ENCODE results near the gene NRXN3.
A peak's percentile ranks its signal among the peaks of the same experiment; 100 is the strongest.

Gene NRXN3

GRCh38 chr14:78307671-78308070 lies 137.5 kb downstream of the NRXN3 start:
- peaks cover 4% of the 10 kb centered on the region for H3K4me1 ChIP-seq (ENCODE audit: insufficient read depth, low read length)
- no peaks in the 10 kb centered on the region for H3K27me3 ChIP-seq (ENCODE audit: insufficient read depth, low read length)
- no peaks in the 10 kb centered on the region for H3K9me3 ChIP-seq (ENCODE audit: insufficient read depth, low read depth, low read length)
- H3K4me3 ChIP-seq (ENCODE audit: low read length), result no peak overlapping the region
- H3K27ac ChIP-seq (ENCODE audit: low read length), result no peak overlapping the region
- H3K36me3 ChIP-seq (ENCODE audit: insufficient read depth, low read depth, low read length), result no peaks in the 10 kb centered on the region
- H3K9ac ChIP-seq (ENCODE audit: low read depth, low read length), result no peak overlapping the region

GRCh38 chr14:78308079-78308478 lies 137.9 kb downstream of the NRXN3 start:
- peaks cover under 1% of the 10 kb centered on the region; the same call in 1 of the 2 replicates for H3K4me1 ChIP-seq (ENCODE audit: insufficient read depth, low read length)
- no peak overlapping the region for H3K4me3 ChIP-seq (ENCODE audit: low read length)
- H3K9ac ChIP-seq (ENCODE audit: low read depth, low read length), result no peak overlapping the region
- no peaks in the 10 kb centered on the region for H3K27me3 ChIP-seq (ENCODE audit: insufficient read depth, low read length)
- no peaks in the 10 kb centered on the region for H3K9me3 ChIP-seq (ENCODE audit: insufficient read depth, low read depth, low read length)
- H3K36me3 ChIP-seq (ENCODE audit: insufficient read depth, low read depth, low read length), result no peaks in the 10 kb centered on the region
- H3K27ac ChIP-seq (ENCODE audit: low read length), result no peak overlapping the region

GRCh38 chr14:78310272-78310671 lies 140.1 kb downstream of the NRXN3 start:
- Histone ChIP-seq H3K27me3 (ENCODE audit: insufficient read depth, low read length) (no peaks in the 10 kb centered on the region), H3K9ac (ENCODE audit: low read depth, low read length) (no peak overlapping the region), H3K4me1 (ENCODE audit: insufficient read depth, low read length) (peaks cover 7% of the 10 kb centered on the region; the same call in 1 of the 2 replicates), H3K36me3 (ENCODE audit: insufficient read depth, low read depth, low read length) (no peaks in the 10 kb centered on the region), H3K27ac (ENCODE audit: low read length) (no peak overlapping the region), H3K9me3 (ENCODE audit: insufficient read depth, low read depth, low read length) (no peaks in the 10 kb centered on the region), H3K4me3 (ENCODE audit: low read length) (no peak overlapping the region)

- no peaks in the 10 kb centered on the region for H3K27me3 ChIP-seq (ENCODE audit: insufficient read depth, low read length)
Measured at GRCh38 chr14:78313499-78313898, 143.3 kb downstream of the NRXN3 start.

GRCh38 chr14:78314484-78314883 lies 144.3 kb downstream of the NRXN3 start:
- no peaks in the 10 kb centered on the region for H3K36me3 ChIP-seq (ENCODE audit: insufficient read depth, low read depth, low read length)
- no peaks in the 10 kb centered on the region for H3K9me3 ChIP-seq (ENCODE audit: insufficient read depth, low read depth, low read length)
- no peak overlapping the region for H3K9ac ChIP-seq (ENCODE audit: low read depth, low read length)
- H3K27me3 ChIP-seq (ENCODE audit: insufficient read depth, low read length), result no peaks in the 10 kb centered on the region
- no peak overlapping the region for H3K4me3 ChIP-seq (ENCODE audit: low read length)
- H3K4me1 ChIP-seq (ENCODE audit: insufficient read depth, low read length), result peaks cover 21% of the 10 kb centered on the region; the same call in 1 of the 2 replicates
- H3K27ac ChIP-seq (ENCODE audit: low read length), result no peak overlapping the region

More at GRCh38 chr14:78313499-78313898, 143.3 kb downstream of the NRXN3 start:
- no peak overlapping the region for H3K27ac ChIP-seq (ENCODE audit: low read length)
- no peaks in the 10 kb centered on the region for H3K9me3 ChIP-seq (ENCODE audit: insufficient read depth, low read depth, low read length)
- H3K9ac ChIP-seq (ENCODE audit: low read depth, low read length), result no peak overlapping the region
- no peak overlapping the region for H3K4me3 ChIP-seq (ENCODE audit: low read length)
- H3K36me3 ChIP-seq (ENCODE audit: insufficient read depth, low read depth, low read length), result no peaks in the 10 kb centered on the region
- H3K4me1 ChIP-seq (ENCODE audit: insufficient read depth, low read length), result peaks cover 21% of the 10 kb centered on the region; the same call in 1 of the 2 replicates

- no peak overlapping the region for H3K9ac ChIP-seq (ENCODE audit: low read depth, low read length)
- H3K36me3 ChIP-seq (ENCODE audit: insufficient read depth, low read depth, low read length), result no peaks in the 10 kb centered on the region
- H3K27ac ChIP-seq (ENCODE audit: low read length), result no peak overlapping the region
- H3K9me3 ChIP-seq (ENCODE audit: insufficient read depth, low read depth, low read length), result no peaks in the 10 kb centered on the region
- no peaks in the 10 kb centered on the region for H3K27me3 ChIP-seq (ENCODE audit: insufficient read depth, low read length)
- H3K4me1 ChIP-seq (ENCODE audit: insufficient read depth, low read length), result peaks cover 21% of the 10 kb centered on the region; the same call in 1 of the 2 replicates
- peak overlapping the region; percentile 27; the same call in 1 of the 2 replicates for H3K4me3 ChIP-seq (ENCODE audit: low read length)
Measured at GRCh38 chr14:78316052-78316451, 145.9 kb downstream of the NRXN3 start.

GRCh38 chr14:78316786-78317185 lies 146.6 kb downstream of the NRXN3 start:
- Histone ChIP-seq H3K27ac (ENCODE audit: low read length) (no peak overlapping the region), H3K9ac (ENCODE audit: low read depth, low read length) (no peak overlapping the region), H3K4me1 (ENCODE audit: insufficient read depth, low read length) (peaks cover 21% of the 10 kb centered on the region; the same call in 1 of the 2 replicates), H3K9me3 (ENCODE audit: insufficient read depth, low read depth, low read length) (no peaks in the 10 kb centered on the region), H3K4me3 (ENCODE audit: low read length) (no peak overlapping the region), H3K36me3 (ENCODE audit: insufficient read depth, low read depth, low read length) (no peaks in the 10 kb centered on the region), H3K27me3 (ENCODE audit: insufficient read depth, low read length) (no peaks in the 10 kb centered on the region)

- no peak overlapping the region for H3K27ac ChIP-seq (ENCODE audit: low read length)
- no peak overlapping the region for H3K4me3 ChIP-seq (ENCODE audit: low read length)
- H3K9ac ChIP-seq (ENCODE audit: low read depth, low read length), result no peak overlapping the region
- H3K4me1 ChIP-seq (ENCODE audit: insufficient read depth, low read length), result peaks cover 16% of the 10 kb centered on the region; the same call in 1 of the 2 replicates
- H3K36me3 ChIP-seq (ENCODE audit: insufficient read depth, low read depth, low read length), result no peaks in the 10 kb centered on the region
- H3K9me3 ChIP-seq (ENCODE audit: insufficient read depth, low read depth, low read length), result no peaks in the 10 kb centered on the region
- H3K27me3 ChIP-seq (ENCODE audit: insufficient read depth, low read length), result no peaks in the 10 kb centered on the region
Measured at GRCh38 chr14:78319406-78319805, 149.2 kb downstream of the NRXN3 start.

GRCh38 chr14:78319887-78320635 lies 149.9 kb downstream of the NRXN3 start:
- H3K9me3 ChIP-seq (ENCODE audit: insufficient read depth, low read depth, low read length), result no peaks in the 10 kb centered on the region
- H3K9ac ChIP-seq (ENCODE audit: low read depth, low read length), result no peak overlapping the region
- H3K27me3 ChIP-seq (ENCODE audit: insufficient read depth, low read length), result no peaks in the 10 kb centered on the region
- no peaks in the 10 kb centered on the region for H3K36me3 ChIP-seq (ENCODE audit: insufficient read depth, low read depth, low read length)
- H3K27ac ChIP-seq (ENCODE audit: low read length), result no peak overlapping the region
- H3K4me1 ChIP-seq (ENCODE audit: insufficient read depth, low read length), result peaks cover 14% of the 10 kb centered on the region; the same call in 1 of the 2 replicates
- no peak overlapping the region for H3K4me3 ChIP-seq (ENCODE audit: low read length)

GRCh38 chr14:78324353-78324752 lies 154.2 kb downstream of the NRXN3 start:
- H3K9me3 ChIP-seq (ENCODE audit: insufficient read depth, low read depth, low read length), result no peaks in the 10 kb centered on the region
- peaks cover 5% of the 10 kb centered on the region; the same call in 1 of the 2 replicates for H3K4me1 ChIP-seq (ENCODE audit: insufficient read depth, low read length)
- no peaks in the 10 kb centered on the region for H3K27me3 ChIP-seq (ENCODE audit: insufficient read depth, low read length)
- no peak overlapping the region for H3K27ac ChIP-seq (ENCODE audit: low read length)
- H3K9ac ChIP-seq (ENCODE audit: low read depth, low read length), result no peak overlapping the region
- H3K4me3 ChIP-seq (ENCODE audit: low read length), result no peak overlapping the region
- H3K36me3 ChIP-seq (ENCODE audit: insufficient read depth, low read depth, low read length), result no peaks in the 10 kb centered on the region

GRCh38 chr14:78325911-78326310 lies 155.7 kb downstream of the NRXN3 start:
- no peak overlapping the region for H3K4me3 ChIP-seq (ENCODE audit: low read length)
- H3K4me1 ChIP-seq (ENCODE audit: insufficient read depth, low read length), result peaks cover 5% of the 10 kb centered on the region; the same call in 1 of the 2 replicates
- no peaks in the 10 kb centered on the region for H3K27me3 ChIP-seq (ENCODE audit: insufficient read depth, low read length)
- H3K36me3 ChIP-seq (ENCODE audit: insufficient read depth, low read depth, low read length), result no peaks in the 10 kb centered on the region
- H3K9me3 ChIP-seq (ENCODE audit: insufficient read depth, low read depth, low read length), result no peaks in the 10 kb centered on the region
- H3K27ac ChIP-seq (ENCODE audit: low read length), result no peak overlapping the region
- H3K9ac ChIP-seq (ENCODE audit: low read depth, low read length), result no peak overlapping the region
